ENCODE measurements around the gene AMACR. TPM values are rescaled to one million over a fixed set of nuclear protein-coding genes. Genes with fewer than 3 reads are reported as not detected.
A peak's percentile ranks its signal among the peaks of the same experiment; 100 is the strongest.

AMACR gene
- polyA plus RNA-seq, 4 donors, result 13.0 to 168 (median 22.4) TPM

- DNase-seq (no peak), FAIRE-seq (no peak)
- Histone ChIP-seq H3K27me3 (ENCODE audit: control insufficient read depth in 3 of 3, insufficient read depth in 3 of 3, low read length in 3 of 3) (no peaks in the 10 kb centered on the region), H3K9me3 (ENCODE audit: control insufficient read depth in 2 of 2, insufficient read depth in 1 of 2, low read depth in 1 of 2, low read length in 1 of 2) (no peaks in the 10 kb centered on the region), H3K4me3 (ENCODE audit: low read depth in 1 of 3, low read length in 3 of 3) (no peak overlapping the region), H3K4me1 (ENCODE audit: control insufficient read depth in 3 of 3, insufficient read depth in 2 of 3, low read depth in 1 of 3, low read length in 2 of 3) (peaks cover 0 to 1% (median 0%) of the 10 kb centered on the region in 3 donors), H3K36me3 (ENCODE audit: control insufficient read depth in 3 of 3, insufficient read depth in 2 of 3, low read depth in 1 of 3, low read length in 3 of 3) (peaks cover 0 to 4% (median 0%) of the 10 kb centered on the region in 3 donors), H3K27ac (ENCODE audit: low read depth in 1 of 3, low read length in 2 of 3) (no peak overlapping the region)
- WGBS, 3 donors, result 68 to 97% (median 95%) methylated on average over 3 of the region's 3 CpGs
Measured at GRCh38 chr5:34040472-34040871, 32.6 kb upstream of the AMACR start.

- no peak overlapping the region for H3K4me3 ChIP-seq (ENCODE audit: low read depth in 1 of 3, low read length in 3 of 3)
- no peak for DNase-seq
- peaks cover 0 to 3% of the 10 kb centered on the region in 2 donors for H3K9me3 ChIP-seq (ENCODE audit: control insufficient read depth in 2 of 2, insufficient read depth in 1 of 2, low read depth in 1 of 2, low read length in 1 of 2)
- no peak for FAIRE-seq
- H3K27ac ChIP-seq (ENCODE audit: low read depth in 1 of 3, low read length in 2 of 3), result no peak overlapping the region
- 89 to 95% (median 95%) methylated on average over 10 of the region's 10 CpGs for WGBS, 3 donors
- no peaks in the 10 kb centered on the region for H3K27me3 ChIP-seq (ENCODE audit: control insufficient read depth in 3 of 3, insufficient read depth in 3 of 3, low read length in 3 of 3)
- H3K36me3 ChIP-seq (ENCODE audit: control insufficient read depth in 3 of 3, insufficient read depth in 2 of 3, low read depth in 1 of 3, low read length in 3 of 3), result peaks cover 0 to 8% (median 0%) of the 10 kb centered on the region in 3 donors
- H3K4me1 ChIP-seq (ENCODE audit: control insufficient read depth in 3 of 3, insufficient read depth in 2 of 3, low read depth in 1 of 3, low read length in 2 of 3), result peaks cover 0 to 10% (median 0%) of the 10 kb centered on the region in 3 donors
Measured at GRCh38 chr5:34039398-34040157, 31.7 kb upstream of the AMACR start.

GRCh38 chr5:34038838-34039237, 31.0 kb upstream of the AMACR start:
- 95 to 99% (median 97%) methylated on average over 4 of the region's 4 CpGs for WGBS, 3 donors
- Histone ChIP-seq H3K27me3 (ENCODE audit: control insufficient read depth in 3 of 3, insufficient read depth in 3 of 3, low read length in 3 of 3) (no peaks in the 10 kb centered on the region), H3K9me3 (ENCODE audit: control insufficient read depth in 2 of 2, insufficient read depth in 1 of 2, low read depth in 1 of 2, low read length in 1 of 2) (peaks cover 0 to 3% of the 10 kb centered on the region in 2 donors), H3K4me1 (ENCODE audit: control insufficient read depth in 3 of 3, insufficient read depth in 2 of 3, low read depth in 1 of 3, low read length in 2 of 3) (peaks cover 0 to 15% (median 0%) of the 10 kb centered on the region in 3 donors), H3K4me3 (ENCODE audit: low read depth in 1 of 3, low read length in 3 of 3) (no peak overlapping the region), H3K27ac (ENCODE audit: low read depth in 1 of 3, low read length in 2 of 3) (no peak overlapping the region), H3K36me3 (ENCODE audit: control insufficient read depth in 3 of 3, insufficient read depth in 2 of 3, low read depth in 1 of 3, low read length in 3 of 3) (peaks cover 0 to 6% (median 0%) of the 10 kb centered on the region in 3 donors)
- FAIRE-seq (no peak), DNase-seq (no peak)

GRCh38 chr5:34038390-34038789, 30.5 kb upstream of the AMACR start:
- WGBS, 3 donors, result 77 to 87% (median 86%) methylated on average over 2 of the region's 2 CpGs
- Histone ChIP-seq H3K4me3 (ENCODE audit: low read depth in 1 of 3, low read length in 3 of 3) (no peak overlapping the region), H3K4me1 (ENCODE audit: control insufficient read depth in 3 of 3, insufficient read depth in 2 of 3, low read depth in 1 of 3, low read length in 2 of 3) (peaks cover 0 to 17% (median 0%) of the 10 kb centered on the region in 3 donors), H3K27ac (ENCODE audit: low read depth in 1 of 3, low read length in 2 of 3) (no peak overlapping the region), H3K9me3 (ENCODE audit: control insufficient read depth in 2 of 2, insufficient read depth in 1 of 2, low read depth in 1 of 2, low read length in 1 of 2) (peaks cover 0 to 3% of the 10 kb centered on the region in 2 donors), H3K27me3 (ENCODE audit: control insufficient read depth in 3 of 3, insufficient read depth in 3 of 3, low read length in 3 of 3) (no peaks in the 10 kb centered on the region), H3K36me3 (ENCODE audit: control insufficient read depth in 3 of 3, insufficient read depth in 2 of 3, low read depth in 1 of 3, low read length in 3 of 3) (peaks cover 0 to 7% (median 0%) of the 10 kb centered on the region in 3 donors)
- DNase-seq (no peak), FAIRE-seq (no peak)

GRCh38 chr5:34037726-34038125, 29.9 kb upstream of the AMACR start:
- Histone ChIP-seq H3K4me1 (ENCODE audit: control insufficient read depth in 3 of 3, insufficient read depth in 2 of 3, low read depth in 1 of 3, low read length in 2 of 3) (peaks cover 0 to 17% (median 0%) of the 10 kb centered on the region in 3 donors), H3K36me3 (ENCODE audit: control insufficient read depth in 3 of 3, insufficient read depth in 2 of 3, low read depth in 1 of 3, low read length in 3 of 3) (peaks cover 0 to 10% (median 0%) of the 10 kb centered on the region in 3 donors), H3K27me3 (ENCODE audit: control insufficient read depth in 3 of 3, insufficient read depth in 3 of 3, low read length in 3 of 3) (no peaks in the 10 kb centered on the region), H3K9me3 (ENCODE audit: control insufficient read depth in 2 of 2, insufficient read depth in 1 of 2, low read depth in 1 of 2, low read length in 1 of 2) (peaks cover 0 to 3% of the 10 kb centered on the region in 2 donors), H3K27ac (ENCODE audit: low read depth in 1 of 3, low read length in 2 of 3) (peak overlapping the region in 1 of 3 donors; percentile 19), H3K4me3 (ENCODE audit: low read depth in 1 of 3, low read length in 3 of 3) (no peak overlapping the region)
- DNase-seq (no peak), FAIRE-seq (no peak)
- WGBS, 3 donors, result 69 to 91% (median 90%) methylated on average over 3 of the region's 3 CpGs

GRCh38 chr5:34035756-34036155, 27.9 kb upstream of the AMACR start:
- Histone ChIP-seq H3K27me3 (ENCODE audit: control insufficient read depth in 3 of 3, insufficient read depth in 3 of 3, low read length in 3 of 3) (no peaks in the 10 kb centered on the region), H3K27ac (ENCODE audit: low read depth in 1 of 3, low read length in 2 of 3) (no peak overlapping the region), H3K4me1 (ENCODE audit: control insufficient read depth in 3 of 3, insufficient read depth in 2 of 3, low read depth in 1 of 3, low read length in 2 of 3) (peaks cover 0 to 17% (median 0%) of the 10 kb centered on the region in 3 donors), H3K4me3 (ENCODE audit: low read depth in 1 of 3, low read length in 3 of 3) (no peak overlapping the region), H3K9me3 (ENCODE audit: control insufficient read depth in 2 of 2, insufficient read depth in 1 of 2, low read depth in 1 of 2, low read length in 1 of 2) (peaks cover 0 to 3% of the 10 kb centered on the region in 2 donors), H3K36me3 (ENCODE audit: control insufficient read depth in 3 of 3, insufficient read depth in 2 of 3, low read depth in 1 of 3, low read length in 3 of 3) (peaks cover 0 to 10% (median 0%) of the 10 kb centered on the region in 3 donors)
- no peak for FAIRE-seq
- no peak for DNase-seq
- WGBS, 3 donors, result 86 to 96% (median 87%) methylated on average over 2 of the region's 2 CpGs

GRCh38 chr5:34034534-34035327, 26.9 kb upstream of the AMACR start:
- Histone ChIP-seq H3K4me3 (ENCODE audit: low read depth in 1 of 3, low read length in 3 of 3) (no peak overlapping the region), H3K27me3 (ENCODE audit: control insufficient read depth in 3 of 3, insufficient read depth in 3 of 3, low read length in 3 of 3) (no peaks in the 10 kb centered on the region), H3K27ac (ENCODE audit: low read depth in 1 of 3, low read length in 2 of 3) (peak overlapping the region in 1 of 3 donors; percentile 41), H3K36me3 (ENCODE audit: control insufficient read depth in 3 of 3, insufficient read depth in 2 of 3, low read depth in 1 of 3, low read length in 3 of 3) (peaks cover 0 to 10% (median 0%) of the 10 kb centered on the region in 3 donors), H3K4me1 (ENCODE audit: control insufficient read depth in 3 of 3, insufficient read depth in 2 of 3, low read depth in 1 of 3, low read length in 2 of 3) (peaks cover 0 to 17% (median 0%) of the 10 kb centered on the region in 3 donors), H3K9me3 (ENCODE audit: control insufficient read depth in 2 of 2, insufficient read depth in 1 of 2, low read depth in 1 of 2, low read length in 1 of 2) (peaks cover 0 to 3% of the 10 kb centered on the region in 2 donors)
- no peak for FAIRE-seq
- 72 to 88% (median 76%) methylated on average over 4 of the region's 4 CpGs for WGBS, 3 donors
- DNase-seq, result peak; percentile 45 to 64

GRCh38 chr5:34031966-34032365, 24.1 kb upstream of the AMACR start:
- FAIRE-seq (no peak), DNase-seq (no peak)
- no peak overlapping the region for H3K4me3 ChIP-seq (ENCODE audit: low read depth in 1 of 3, low read length in 3 of 3)
- H3K9me3 ChIP-seq (ENCODE audit: control insufficient read depth in 2 of 2, insufficient read depth in 1 of 2, low read depth in 1 of 2, low read length in 1 of 2), result peaks cover 0 to 3% of the 10 kb centered on the region in 2 donors
- H3K36me3 ChIP-seq (ENCODE audit: control insufficient read depth in 3 of 3, insufficient read depth in 2 of 3, low read depth in 1 of 3, low read length in 3 of 3), result peaks cover 0 to 17% (median 0%) of the 10 kb centered on the region in 3 donors
- WGBS, 3 donors, result 84 to 95% (median 92%) methylated on average over 3 of the region's 3 CpGs
- H3K27me3 ChIP-seq (ENCODE audit: control insufficient read depth in 3 of 3, insufficient read depth in 3 of 3, low read length in 3 of 3), result no peaks in the 10 kb centered on the region
- peaks cover 0 to 17% (median 0%) of the 10 kb centered on the region in 3 donors for H3K4me1 ChIP-seq (ENCODE audit: control insufficient read depth in 3 of 3, insufficient read depth in 2 of 3, low read depth in 1 of 3, low read length in 2 of 3)
- H3K27ac ChIP-seq (ENCODE audit: low read depth in 1 of 3, low read length in 2 of 3), result no peak overlapping the region

Data from small intestine (tissue), 7 donors.